HEK293 (cell line): ENCODE results near the gene NKAPL.

Source experiments
- CTCF ChIA-PET: fragments of 350-600 bp; formaldehyde crosslinking; extraction: SDS; loops from one replicate; lab custom pipeline; 2021; ENCODE audit warnings: antibody characterized with exemption; lab: Yijun Ruan, JAX
- POLR2A ChIA-PET: fragments of 300-600 bp; formaldehyde crosslinking; extraction: SDS; loops from one replicate; lab custom pipeline; 2020; ENCODE audit warnings: antibody characterized with exemption, inconsistent platforms; lab: Yijun Ruan, JAX
- H3K27ac ChIP-seq: fragments of 200-500 bp; sonication (Bioruptor generic); 2 replicates; pipeline ENCODE4 v1.5.1; 2014; ENCODE audit warnings: low read depth, low read length, control low read depth, inconsistent platforms; ENCODE audit errors: extremely low read depth
- H3K36me3 ChIP-seq, 2 experiments: fragments of 200-500 bp in 1 of 2; sonication (Bioruptor generic) in 1 of 2; 1 replicate in 1 of 2; 2 replicates in 1 of 2; pipeline ENCODE4 v1.5.1; 2014 to 2017; ENCODE audit warnings: inconsistent platforms in 2 of 2, low read length in 2 of 2; ENCODE audit not compliant: control insufficient read depth in 2 of 2, insufficient read depth in 1 of 2
- H3K4me1 ChIP-seq: fragments of 200-500 bp; sonication (Bioruptor generic); 2 replicates; pipeline ENCODE4 v1.5.1; 2014; ENCODE audit warnings: mild to moderate bottlenecking, low read length, inconsistent platforms; ENCODE audit not compliant: control insufficient read depth, insufficient read depth
- H3K4me3 ChIP-seq: 2 replicates; pipeline ENCODE4 v1.5.1; 2011; ENCODE audit warnings: low read depth, mild to moderate bottlenecking, control low read depth, low read length, moderate library complexity
- H3K9me3 ChIP-seq: fragments of 200-500 bp; sonication (Bioruptor generic); 2 replicates; pipeline ENCODE4 v1.5.1; 2014; ENCODE audit warnings: low read depth, low read length, inconsistent platforms; ENCODE audit not compliant: control insufficient read depth, insufficient read depth
- BCL11B ChIP-seq: fragments of 450-650 bp; formaldehyde crosslinking; IDR thresholded peaks from 2 replicates; pipeline ENCODE4 v1.5.1; 2016; ENCODE audit warnings: low read depth, missing biosample characterization, missing genetic modification characterization
- HOXD13 ChIP-seq: sonication (generic); formaldehyde crosslinking; IDR thresholded peaks from 2 replicates; pipeline ENCODE4 v1.8.0; 2022; ENCODE audit warnings: missing genetic modification reagents, borderline replicate concordance
- KLF8 ChIP-seq: fragments of 450-650 bp; formaldehyde crosslinking; IDR thresholded peaks from 2 replicates; pipeline ENCODE4 v1.5.1; 2016; ENCODE audit warnings: missing biosample characterization, missing genetic modification characterization
- MYNN ChIP-seq: fragments of 450-650 bp; formaldehyde crosslinking; IDR thresholded peaks from 2 replicates; pipeline ENCODE4 v1.5.1; 2016; ENCODE audit warnings: missing biosample characterization, missing genetic modification characterization, borderline replicate concordance
- PATZ1 ChIP-seq: fragments of 450-650 bp; formaldehyde crosslinking; IDR thresholded peaks from 2 replicates; pipeline ENCODE4 v1.5.1; 2016; ENCODE audit warnings: missing biosample characterization, missing genetic modification characterization
- PRDM10 ChIP-seq: fragments of 450-650 bp; formaldehyde crosslinking; IDR thresholded peaks from 2 replicates; pipeline ENCODE4 v1.5.1; 2016; ENCODE audit warnings: missing biosample characterization, missing genetic modification characterization
- PRDM6 ChIP-seq: fragments of 450-650 bp; formaldehyde crosslinking; IDR thresholded peaks from 2 replicates; pipeline ENCODE4 v1.5.1; 2017; ENCODE audit warnings: missing biosample characterization, missing genetic modification characterization
- SALL2 ChIP-seq: fragments of 450-650 bp; formaldehyde crosslinking; IDR thresholded peaks from 2 replicates; pipeline ENCODE4 v1.5.0; 2017; ENCODE audit warnings: missing biosample characterization, mild to moderate bottlenecking, missing genetic modification characterization, borderline replicate concordance
- SP3 ChIP-seq: fragments of 450-650 bp; formaldehyde crosslinking; IDR thresholded peaks from 2 replicates; pipeline ENCODE4 v1.5.1; 2016; ENCODE audit warnings: missing biosample characterization, missing genetic modification characterization
- SP7 ChIP-seq: fragments of 450-650 bp; formaldehyde crosslinking; IDR thresholded peaks from 2 replicates; pipeline ENCODE4 v1.5.1; 2016; ENCODE audit warnings: missing biosample characterization, missing genetic modification characterization
- WT1 ChIP-seq: fragments of 450-650 bp; formaldehyde crosslinking; IDR thresholded peaks from 2 replicates; pipeline ENCODE4 v1.5.1; 2016; ENCODE audit warnings: missing biosample characterization, missing genetic modification characterization
- ZBTB7A ChIP-seq: fragments of 450-650 bp; formaldehyde crosslinking; IDR thresholded peaks from 2 replicates; pipeline ENCODE4 v1.5.1; 2016; ENCODE audit warnings: low read depth, missing biosample characterization, missing genetic modification characterization
- ZBTB8A ChIP-seq: fragments of 450-650 bp; formaldehyde crosslinking; IDR thresholded peaks from 2 replicates; pipeline ENCODE4 v1.5.1; 2016; ENCODE audit warnings: missing biosample characterization, missing genetic modification characterization
- ZFP37 ChIP-seq: fragments of 450-650 bp; formaldehyde crosslinking; IDR thresholded peaks from 2 replicates; pipeline ENCODE4 v1.5.1; 2016; ENCODE audit warnings: missing biosample characterization, missing genetic modification characterization
- ZFP69B ChIP-seq: fragments of 450-650 bp; formaldehyde crosslinking; IDR thresholded peaks from 2 replicates; pipeline ENCODE4 v1.5.1; 2016; ENCODE audit warnings: missing biosample characterization, missing genetic modification characterization
- ZIC2 ChIP-seq: fragments of 450-650 bp; formaldehyde crosslinking; IDR thresholded peaks from 2 replicates; pipeline ENCODE4 v1.5.1; 2016; ENCODE audit warnings: missing biosample characterization, missing genetic modification characterization
- ZNF10 ChIP-seq: fragments of 450-650 bp; formaldehyde crosslinking; IDR thresholded peaks from 2 replicates; pipeline ENCODE4 v1.5.1; 2017; ENCODE audit warnings: missing biosample characterization, missing genetic modification characterization
- ZNF184 ChIP-seq: fragments of 450-650 bp; IDR thresholded peaks from 2 replicates; pipeline ENCODE4 v1.5.1; 2018; ENCODE audit warnings: missing biosample characterization, mild to moderate bottlenecking, missing genetic modification characterization
- ZNF274 ChIP-seq, 2 experiments: fragments of 200-500 bp in 1 of 2; fragments of 450-650 bp in 1 of 2; sonication (Bioruptor generic) in 1 of 2; formaldehyde crosslinking in 1 of 2; IDR thresholded peaks; 2 replicates each; pipeline versions ENCODE4 v1.5.1 to v1.6.1; 2014 to 2016; ENCODE audit warnings: borderline replicate concordance in 1 of 2, inconsistent platforms in 1 of 2, low read length in 1 of 2, missing biosample characterization in 1 of 2, missing genetic modification characterization in 1 of 2
- ZNF354C ChIP-seq: fragments of 450-650 bp; formaldehyde crosslinking; IDR thresholded peaks from 2 replicates; pipeline ENCODE4 v1.5.1; 2016; ENCODE audit warnings: missing biosample characterization, missing genetic modification characterization, low read depth, borderline replicate concordance
- ZNF366 ChIP-seq: fragments of 450-650 bp; formaldehyde crosslinking; conservative IDR thresholded peaks from 2 replicates; pipeline ENCODE4 v1.5.1; 2016; ENCODE audit warnings: missing biosample characterization, missing genetic modification characterization
- ZNF449 ChIP-seq: fragments of 450-650 bp; formaldehyde crosslinking; IDR thresholded peaks from 2 replicates; pipeline ENCODE4 v1.5.1; 2017; ENCODE audit warnings: missing biosample characterization, mild to moderate bottlenecking, missing genetic modification characterization, moderate library complexity
- ZNF530 ChIP-seq: fragments of 450-650 bp; formaldehyde crosslinking; IDR thresholded peaks from 2 replicates; pipeline ENCODE4 v1.5.1; 2016; ENCODE audit warnings: low read depth, missing biosample characterization, missing genetic modification characterization
- ZNF585B ChIP-seq: fragments of 450-650 bp; formaldehyde crosslinking; IDR thresholded peaks from 2 replicates; pipeline ENCODE4 v1.5.1; 2016; ENCODE audit warnings: missing biosample characterization, missing genetic modification characterization
- ZNF621 ChIP-seq: fragments of 450-650 bp; formaldehyde crosslinking; IDR thresholded peaks from 2 replicates; pipeline ENCODE4 v1.5.1; 2017; ENCODE audit warnings: missing biosample characterization, missing genetic modification characterization
- ZNF658 ChIP-seq: fragments of 450-650 bp; formaldehyde crosslinking; IDR thresholded peaks from 2 replicates; pipeline ENCODE4; 2016; ENCODE audit warnings: missing biosample characterization, missing genetic modification characterization
- ZNF660 ChIP-seq: fragments of 450-650 bp; IDR thresholded peaks from 2 replicates; pipeline ENCODE4 v1.5.1; 2018; ENCODE audit warnings: missing biosample characterization, mild to moderate bottlenecking, missing genetic modification characterization
- ZNF791 ChIP-seq: fragments of 450-650 bp; formaldehyde crosslinking; IDR thresholded peaks from 2 replicates; pipeline ENCODE4 v1.5.1; 2016; ENCODE audit warnings: missing biosample characterization, missing genetic modification characterization
- ZNF792 ChIP-seq: fragments of 450-650 bp; formaldehyde crosslinking; IDR thresholded peaks from 2 replicates; pipeline ENCODE4 v1.5.1; 2016; ENCODE audit warnings: missing biosample characterization, missing genetic modification characterization

The NKAPL gene

GRCh38 chr6:28269492-28269891, 10.4 kb downstream of the NKAPL start:
- POLR2A ChIA-PET, result interaction anchor here (1.2 to 2.2 kb wide), 3 partner anchors 12 to 86 kb away, joined by 3 to 6 read pairs (median 3); partner anchors contain the start of genes PGBD1 and ZKSCAN4
- no peak overlapping the region for H3K4me3 ChIP-seq
- no peaks in the 10 kb centered on the region for H3K9me3 ChIP-seq
- CTCF ChIA-PET, result interaction anchor here (0.6 kb wide), 1 partner anchor 13 kb away, joined by 3 read pairs; no protein-coding TSS in a partner anchor
- peaks cover 17 to 31% of the 10 kb centered on the region in 2 experiments; a peak in 2 of 3 replicates for H3K36me3 ChIP-seq
- H3K4me1 ChIP-seq, result peaks cover 10% of the 10 kb centered on the region; the same call in 1 of the 2 replicates
- H3K27ac ChIP-seq, result no peak overlapping the region
- no peak for TF ChIP-seq ZNF658 (tag by site-specific recombination)
- no peak for TF ChIP-seq ZNF792 (tag by site-specific recombination)
- TF ChIP-seq PRDM10, result no peak
- TF ChIP-seq ZNF366 (tag by site-specific recombination), result 0 out of 2 replicates have a peak, but pooled peaks have one; percentile 14
- TF ChIP-seq WT1 (tag by site-specific recombination), result no peak
- TF ChIP-seq ZNF791 (tag by site-specific recombination), result no peak
- TF ChIP-seq ZNF10, result peak; percentile 93
- TF ChIP-seq SALL2 (tag by site-specific recombination), result no peak
- TF ChIP-seq SP3 (tag by site-specific recombination), result 0 out of 2 replicates have a peak, but pooled peaks have one; percentile 15
- TF ChIP-seq ZIC2 (tag by site-specific recombination), result no peak
- no peak for TF ChIP-seq ZNF274 (IDR thresholded peaks at IDR 0.05; ENCODE audit: low read length)
- no peak for TF ChIP-seq ZNF274 (tag by site-specific recombination; IDR thresholded peaks at IDR 0.05; ENCODE audit: borderline replicate concordance)
- no peak for TF ChIP-seq ZNF621 (tag by site-specific recombination)
- TF ChIP-seq SP7 (tag by site-specific recombination), result peak; percentile 65
- TF ChIP-seq ZBTB8A (tag by site-specific recombination), result no peak
- TF ChIP-seq ZNF184 (tag by site-specific recombination), result peak; percentile 54; the same call in 1 of the 2 replicates
- no peak for TF ChIP-seq ZNF585B (tag by site-specific recombination)
- TF ChIP-seq MYNN, result peak; percentile 31; the same call in 1 of the 2 replicates
- no peak for TF ChIP-seq HOXD13 (CRISPR knock-in tag)
- TF ChIP-seq ZNF449 (tag by site-specific recombination), result no peak
- no peak for TF ChIP-seq KLF8 (tag by site-specific recombination)
- no peak for TF ChIP-seq ZBTB7A (tag by site-specific recombination)
- TF ChIP-seq BCL11B, result no peak
- no peak for TF ChIP-seq ZNF354C (tag by site-specific recombination)
- no peak for TF ChIP-seq PRDM6 (tag by site-specific recombination)
- TF ChIP-seq PATZ1 (tag by site-specific recombination), result no peak
- no peak for TF ChIP-seq ZNF530 (tag by site-specific recombination)
- no peak for TF ChIP-seq ZFP37 (tag by site-specific recombination)
- TF ChIP-seq ZFP69B, result no peak
- 0 out of 2 replicates have a peak, but pooled peaks have one; percentile 42 for TF ChIP-seq ZNF660 (tag by site-specific recombination)
